Measurements from ENCODE around the gene CHID1. TPM values are rescaled to one million over a fixed set of nuclear protein-coding genes. Genes with fewer than 3 reads are reported as not detected.

The CHID1 gene
- total RNA-seq, 2 donors from 2014 or later = 39.4 to 81.4 TPM

DNA sequence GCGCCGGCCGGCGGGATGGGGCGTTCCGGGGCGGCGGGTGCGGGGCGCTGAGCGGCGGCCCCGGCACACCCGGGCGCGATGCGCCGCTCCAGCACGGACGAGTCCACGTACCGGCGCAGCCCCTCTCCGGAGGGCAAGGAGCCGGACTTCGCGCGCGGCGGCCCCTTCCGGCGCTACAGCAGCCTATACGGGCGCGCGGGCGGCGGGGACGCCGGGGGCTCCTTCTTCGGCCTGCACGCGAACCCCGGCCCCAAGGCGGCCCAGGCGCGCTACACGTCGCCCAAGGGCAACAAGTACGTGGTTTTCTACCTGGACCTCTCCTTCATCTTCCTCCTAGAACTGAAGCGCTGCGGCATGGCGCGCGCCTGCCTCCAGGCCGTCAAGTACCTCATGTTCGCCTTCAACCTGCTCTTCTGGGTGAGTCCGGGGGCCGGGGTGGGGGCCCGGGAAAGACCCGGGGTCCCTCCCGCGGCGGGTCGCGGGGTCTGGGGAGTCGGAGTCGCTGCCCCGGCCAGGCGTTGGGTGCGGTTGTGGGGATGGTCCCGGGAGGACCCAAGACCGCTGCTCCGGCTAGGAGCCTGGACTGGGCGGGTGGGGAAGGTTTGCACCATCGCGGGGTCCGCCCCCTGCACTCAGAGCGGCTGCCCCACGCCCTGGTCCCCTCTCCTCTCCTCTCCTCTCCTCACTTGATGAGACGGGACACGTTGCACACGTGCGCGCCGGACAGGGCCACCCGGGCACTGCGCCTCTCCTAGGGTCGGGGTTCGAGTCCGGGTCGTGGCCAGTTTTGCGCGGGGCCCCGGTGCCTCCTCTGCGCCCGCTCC lies 60.4 kb downstream of the CHID1 start:
- no peak for TF ChIP-seq POLR2A (IDR thresholded peaks at IDR 0.05)
- TF ChIP-seq CTCF (IDR thresholded peaks at IDR 0.05) = no peak
- intact Hi-C loops (cut with DNase I) = loop anchor here (2.0 to 5.0 kb wide), 2 partner anchors 72 to 203 kb away; no protein-coding TSS in a partner anchor
- Histone ChIP-seq H3K9me3 (no peaks in the 10 kb centered on the region), H3K27me3 (peaks cover 0 to 6% of the 10 kb centered on the region in 2 donors), H3K4me3 (no peak overlapping the region), H3K36me3 (replicated peaks in 1 of 2; ENCODE audit: insufficient read depth in 1 of 2, low read depth in 2 of 2) (no peaks in the 10 kb centered on the region), H3K4me1 (peaks cover 40% of the 10 kb centered on the region), H3K27ac (no peak overlapping the region)
- ATAC-seq = no peak
- DNase-seq = no peak
- 39 to 65% methylated on average over 13 to 61 of the region's 97 CpGs for WGBS, 2 donors

- no peak for ATAC-seq
- Histone ChIP-seq H3K36me3 (replicated peaks in 1 of 2; ENCODE audit: insufficient read depth in 1 of 2, low read depth in 2 of 2) (no peaks in the 10 kb centered on the region), H3K9me3 (no peaks in the 10 kb centered on the region), H3K27ac (no peak overlapping the region), H3K4me1 (peaks cover 48% of the 10 kb centered on the region), H3K27me3 (peaks cover 0 to 6% of the 10 kb centered on the region in 2 donors), H3K4me3 (no peak overlapping the region)
- no peak for DNase-seq
- TF ChIP-seq POLR2A (IDR thresholded peaks at IDR 0.05) = no peak
- no peak for TF ChIP-seq CTCF (IDR thresholded peaks at IDR 0.05)
- intact Hi-C loops (cut with DNase I) = loop anchor here (2.0 to 5.0 kb wide), 2 partner anchors 73 to 204 kb away; no protein-coding TSS in a partner anchor
- 6 to 53% methylated on average over 3 to 49 of the region's 71 CpGs for WGBS, 2 donors
These were observed 61.3 kb downstream of the CHID1 start for GRCh38 chr11:849104-849824.

DNA sequence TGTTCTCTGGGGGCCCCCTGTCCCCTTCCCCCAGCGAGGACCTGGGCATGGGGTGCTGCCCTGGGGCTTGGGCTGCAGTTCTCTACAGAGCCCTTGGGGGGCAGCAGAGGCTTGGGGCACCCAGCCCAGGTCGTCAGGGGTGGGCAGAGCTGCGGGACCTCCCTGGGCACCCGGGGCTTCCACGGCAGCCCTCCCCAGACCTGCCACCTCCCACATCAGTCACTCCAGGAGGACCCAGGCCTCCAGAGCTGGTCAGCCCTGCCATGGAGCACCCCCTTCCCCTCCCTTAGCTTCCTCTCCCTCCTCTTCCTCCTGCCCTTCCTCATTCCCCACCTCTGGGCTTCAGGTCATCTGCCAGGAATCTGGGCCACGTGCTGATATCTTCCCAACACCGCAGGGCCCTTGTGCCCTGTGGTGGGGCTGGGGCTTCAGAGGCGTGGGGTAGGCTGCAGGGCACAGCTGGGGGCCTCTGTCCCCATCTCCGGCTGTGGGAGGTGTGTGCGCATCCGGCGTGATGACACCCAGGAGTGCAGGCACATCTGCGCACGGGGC lies 62.2 kb downstream of the CHID1 start:
- intact Hi-C loops (cut with DNase I) = loop anchor here (2.0 to 5.0 kb wide), 2 partner anchors 74 to 204 kb away; no protein-coding TSS in a partner anchor
- H3K27me3 ChIP-seq = peaks cover 0 to 6% of the 10 kb centered on the region in 2 donors
- TF ChIP-seq CTCF (IDR thresholded peaks at IDR 0.05) = peak; percentile 80 to 97 (median 87)
- no peak for TF ChIP-seq POLR2A (IDR thresholded peaks at IDR 0.05)
- WGBS, 2 donors = 0 to 33% methylated on average over 2 to 14 of the region's 14 CpGs
- no peak overlapping the region for H3K27ac ChIP-seq
- peak in 3 of 4 donors; percentile 60 to 64 (median 64) for DNase-seq
- ATAC-seq = peak; percentile 15
- H3K4me1 ChIP-seq = peaks cover 56% of the 10 kb centered on the region
- H3K36me3 ChIP-seq (replicated peaks in 1 of 2; ENCODE audit: insufficient read depth in 1 of 2, low read depth in 2 of 2) = no peaks in the 10 kb centered on the region
- no peaks in the 10 kb centered on the region for H3K9me3 ChIP-seq
- no peak overlapping the region for H3K4me3 ChIP-seq

DNA sequence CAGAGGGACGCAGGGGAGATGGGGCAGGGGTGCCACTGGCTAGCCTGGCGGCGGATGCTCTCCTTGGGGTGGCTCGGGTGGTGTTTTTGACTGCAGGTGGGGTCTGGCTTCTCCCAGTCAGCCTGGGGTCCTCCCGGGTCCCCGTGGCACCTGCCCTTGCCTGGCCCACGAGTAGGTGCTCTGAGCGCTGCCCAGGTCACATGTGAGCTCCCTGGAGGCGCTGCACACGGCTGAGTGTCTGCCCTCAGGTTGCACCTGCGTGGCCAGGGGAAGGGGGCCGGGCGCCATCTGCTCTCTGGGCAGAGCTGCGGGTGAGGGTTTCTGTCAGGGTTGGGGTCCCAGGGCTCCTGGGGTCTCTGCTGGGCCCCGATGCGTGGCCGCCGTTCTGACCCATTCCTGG lies 62.7 kb downstream of the CHID1 start:
- Histone ChIP-seq H3K9me3 (no peaks in the 10 kb centered on the region), H3K27me3 (peaks cover 0 to 6% of the 10 kb centered on the region in 2 donors), H3K27ac (no peak overlapping the region), H3K4me1 (peaks cover 60% of the 10 kb centered on the region), H3K36me3 (replicated peaks in 1 of 2; ENCODE audit: insufficient read depth in 1 of 2, low read depth in 2 of 2) (no peaks in the 10 kb centered on the region), H3K4me3 (no peak overlapping the region)
- intact Hi-C loops (cut with DNase I) = loop anchor here (2.0 to 5.0 kb wide), 2 partner anchors 74 to 205 kb away; no protein-coding TSS in a partner anchor
- DNase-seq = no peak
- 68 to 100% methylated on average over 1 to 15 of the region's 18 CpGs for WGBS, 2 donors
- no peak for TF ChIP-seq CTCF (IDR thresholded peaks at IDR 0.05)
- no peak for TF ChIP-seq POLR2A (IDR thresholded peaks at IDR 0.05)
- ATAC-seq = no peak

Measured in body of pancreas (tissue), 4 donors.